HG02798 (cell line): ENCODE measurements around the gene MANBA.

Experiments used
- ATAC-seq: cut with Tn5 transposase; IDR thresholded peaks from one replicate; pipeline ENCODE4 v1.9.1; 2021; ENCODE audit warnings: mild to moderate bottlenecking; ENCODE audit not compliant: unreplicated experiment, poor library complexity

The MANBA gene

DNA sequence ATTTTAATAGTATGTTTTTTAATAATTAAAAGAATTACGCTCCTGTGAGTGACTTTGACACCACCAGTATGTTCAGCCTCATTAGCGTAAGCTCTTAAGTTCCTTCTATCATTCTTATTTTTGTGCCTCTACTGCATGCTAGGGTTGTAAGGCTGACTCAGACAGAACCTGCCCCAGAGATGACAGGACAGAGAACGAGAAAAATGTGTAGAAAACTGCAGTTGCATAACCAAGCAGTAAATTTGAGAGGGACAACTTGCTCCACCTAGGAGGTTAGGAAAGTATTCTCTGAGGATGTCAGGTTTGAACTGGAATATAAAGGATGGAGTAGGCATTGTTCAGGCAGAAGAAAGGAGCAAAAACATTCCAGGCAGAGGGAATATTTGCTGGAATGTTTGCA lies 160.9 kb downstream of the MANBA start:
- no peak for ATAC-seq

DNA sequence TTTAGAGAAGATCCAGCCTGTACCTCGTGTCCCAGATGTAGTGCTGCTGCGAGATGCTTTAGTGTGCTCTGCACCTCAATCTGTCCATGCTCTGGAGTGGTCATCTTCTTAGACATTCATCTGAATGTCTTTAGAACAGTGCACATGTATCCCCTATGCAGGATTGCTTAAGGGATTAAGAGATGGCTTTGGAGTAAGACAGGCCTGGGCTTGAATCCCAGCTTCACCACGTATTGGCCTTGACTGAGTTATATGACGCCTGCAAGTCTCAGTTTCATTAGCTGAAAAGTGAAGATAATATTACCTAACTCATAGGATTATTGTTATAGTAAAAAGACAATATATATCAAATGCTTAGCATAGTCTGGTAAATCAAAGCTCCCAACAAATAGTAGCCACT lies 161.3 kb downstream of the MANBA start:
- ATAC-seq = peak; percentile 17

DNA sequence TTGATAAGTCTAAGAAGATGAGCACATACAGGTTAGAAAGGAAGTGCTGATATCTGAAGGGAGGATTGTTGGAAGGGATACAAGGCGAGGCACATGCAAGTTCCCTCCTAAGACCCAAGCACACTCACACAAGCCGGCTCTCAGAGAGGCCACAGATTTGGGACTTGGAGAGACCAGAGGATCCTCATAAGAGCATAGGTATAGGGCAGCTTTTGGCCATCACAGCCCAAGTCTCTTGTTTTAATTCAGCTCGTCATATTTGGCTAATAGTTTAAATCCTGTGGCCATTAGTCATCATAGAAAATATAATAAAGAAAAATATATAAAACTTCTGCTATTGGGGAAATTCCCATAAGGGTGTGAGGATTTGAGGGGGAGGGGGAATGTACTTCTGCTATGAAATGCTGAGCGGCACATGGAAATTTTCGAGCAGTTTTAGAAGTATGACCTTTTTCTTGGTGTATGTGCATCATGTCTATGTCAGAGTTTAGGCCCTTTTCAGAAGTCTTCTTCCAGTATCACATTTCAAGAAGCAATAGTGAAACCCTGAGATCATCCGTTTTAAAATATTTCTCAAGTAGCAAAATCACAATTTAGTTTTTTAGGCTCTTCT lies 161.9 kb downstream of the MANBA start:
- ATAC-seq = peak; percentile 40

DNA sequence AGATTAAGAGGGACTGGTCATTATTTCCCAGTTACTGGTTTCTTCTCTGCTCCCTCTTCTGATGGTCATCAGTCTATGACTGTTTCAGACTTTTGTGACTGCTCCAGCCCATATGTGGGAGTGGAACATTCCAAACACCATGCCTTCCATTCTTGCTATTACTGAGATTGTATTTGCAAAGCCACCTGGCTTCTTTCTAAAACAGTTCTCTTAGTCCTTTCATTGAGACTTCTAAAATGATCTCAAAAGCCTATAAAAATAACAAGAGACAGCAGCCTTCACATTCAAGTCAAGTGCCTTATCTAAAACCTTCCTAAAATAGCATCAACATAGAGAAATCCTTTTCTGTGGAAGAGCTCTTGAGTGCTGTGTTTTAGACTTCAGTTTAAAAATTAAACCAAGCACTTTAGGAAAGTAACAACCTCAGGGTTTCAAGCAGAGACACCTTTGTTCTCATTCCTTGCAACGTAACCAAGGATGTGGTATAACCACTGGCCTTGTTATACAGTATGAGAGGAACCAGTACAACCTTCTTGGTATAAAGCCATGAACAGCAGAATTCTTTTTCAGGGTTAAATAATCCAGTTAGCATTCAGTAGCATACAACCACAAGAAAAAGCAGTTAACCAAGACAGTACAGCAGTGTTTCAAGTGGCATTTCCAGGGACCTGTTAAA lies 162.5 kb downstream of the MANBA start:
- peak; percentile 79 for ATAC-seq

DNA sequence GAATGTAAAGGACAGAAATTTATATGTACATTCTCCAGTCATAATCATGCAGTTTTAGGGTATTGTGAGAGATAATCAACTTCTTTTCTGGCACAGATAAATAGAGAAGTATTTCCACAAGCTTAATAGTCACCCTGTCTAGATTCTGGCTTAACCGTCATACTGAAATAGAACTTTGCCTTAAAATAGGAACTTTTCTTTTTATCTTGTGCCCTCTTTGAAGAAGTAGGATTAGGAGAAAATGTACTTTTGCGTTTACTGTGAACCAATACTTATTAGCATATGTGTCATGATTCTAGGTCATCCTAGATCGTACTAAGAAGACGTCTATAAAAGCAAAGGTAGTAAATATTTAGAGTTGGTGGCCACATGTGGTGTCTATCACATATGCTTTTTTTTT lies 164.2 kb downstream of the MANBA start:
- ATAC-seq = no peak

DNA sequence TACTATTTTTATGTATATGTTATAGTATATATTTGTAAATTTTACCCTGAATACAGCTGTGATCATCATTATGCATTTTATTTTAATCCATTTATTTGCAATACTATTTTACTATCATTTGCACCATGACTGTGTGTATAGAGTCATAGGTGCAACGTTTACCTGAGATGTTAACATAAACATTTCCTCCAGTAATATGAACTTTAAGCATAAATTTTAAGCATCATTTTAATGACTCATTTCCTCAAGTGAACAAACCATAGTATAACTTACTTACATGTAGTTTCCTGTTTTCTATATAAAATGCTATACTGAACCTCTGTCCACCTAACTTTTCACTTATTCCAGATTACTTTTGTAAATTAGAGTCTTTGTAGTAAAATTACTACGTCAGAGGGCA lies 166.8 kb downstream of the MANBA start:
- ATAC-seq = no peak

DNA sequence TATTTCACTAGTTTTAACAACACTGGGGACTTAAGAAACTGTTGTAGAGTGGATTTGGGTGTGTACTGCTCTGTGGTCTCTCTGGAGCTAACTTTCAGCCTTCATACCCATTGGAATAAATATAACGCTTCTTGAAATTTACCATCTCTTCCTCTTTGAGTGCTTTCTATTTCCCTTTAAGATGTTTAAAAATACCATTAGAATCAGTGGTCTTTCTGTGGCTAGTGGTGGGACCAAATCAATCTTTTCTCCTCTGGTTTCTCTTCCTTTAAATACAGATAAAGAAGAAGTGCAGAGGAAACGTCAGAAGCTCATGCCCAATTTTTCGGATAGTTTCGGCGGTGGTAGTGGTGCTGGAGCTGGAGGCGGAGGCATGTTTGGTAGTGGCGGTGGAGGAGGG lies 167.6 kb downstream of the MANBA start:
- ATAC-seq = no peak

DNA sequence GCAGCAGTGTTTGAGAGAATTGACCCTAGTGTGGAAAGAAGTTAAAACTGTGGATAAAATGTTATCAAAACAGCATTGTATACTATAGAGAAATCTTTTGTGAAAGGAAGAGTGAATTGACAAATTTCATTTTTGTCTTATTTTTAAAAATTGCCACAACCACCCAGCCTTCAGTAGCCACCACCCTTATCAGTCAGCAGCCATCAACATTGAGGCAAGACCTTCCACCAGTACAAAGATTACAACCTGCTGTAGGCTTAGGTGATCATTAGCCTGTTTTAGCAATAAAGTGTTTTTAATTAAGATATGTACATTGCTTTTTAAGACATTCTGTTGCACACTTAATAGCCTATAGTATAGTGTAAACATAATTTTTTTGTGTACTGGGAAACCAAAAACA lies 168.5 kb downstream of the MANBA start:
- ATAC-seq = no peak

DNA sequence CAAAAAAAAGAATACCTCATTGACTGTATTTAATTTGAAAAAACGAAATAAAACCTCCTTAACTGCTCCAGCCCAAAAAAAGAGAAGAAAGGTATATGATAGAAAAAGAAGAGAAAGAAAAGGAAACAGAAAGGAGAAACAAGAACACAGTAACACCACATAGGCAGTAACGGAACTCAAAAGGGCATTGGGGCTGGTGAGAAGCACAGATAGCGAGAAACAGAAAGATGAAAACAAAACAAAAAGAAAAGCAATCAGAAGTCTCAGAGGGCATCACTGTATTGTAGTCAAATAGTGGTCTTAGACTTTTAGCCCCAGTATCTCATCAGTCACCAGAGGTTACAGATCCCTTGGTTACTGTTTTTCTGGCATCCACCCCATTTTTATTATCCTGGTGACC lies 171.0 kb downstream of the MANBA start:
- ATAC-seq = no peak

DNA sequence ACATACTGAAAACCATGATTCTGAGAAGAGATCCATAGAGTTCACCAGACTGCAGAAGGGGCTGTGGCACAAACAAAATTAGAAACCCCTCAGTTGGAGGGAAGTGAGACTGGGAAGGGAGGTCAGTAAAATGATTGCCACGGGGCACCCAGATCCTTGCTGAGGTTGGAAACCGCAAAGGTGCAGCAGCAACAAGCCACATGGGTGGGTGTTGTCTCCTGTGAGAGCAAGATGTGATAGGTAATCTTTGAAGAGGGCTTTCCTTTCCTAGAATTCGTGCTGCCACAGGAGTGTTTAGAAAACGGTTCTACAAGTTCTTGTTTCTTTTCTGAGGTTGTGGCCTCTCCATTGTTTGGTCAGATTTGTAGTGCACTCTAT lies 174.1 kb downstream of the MANBA start:
- peak; percentile 35 for ATAC-seq

DNA sequence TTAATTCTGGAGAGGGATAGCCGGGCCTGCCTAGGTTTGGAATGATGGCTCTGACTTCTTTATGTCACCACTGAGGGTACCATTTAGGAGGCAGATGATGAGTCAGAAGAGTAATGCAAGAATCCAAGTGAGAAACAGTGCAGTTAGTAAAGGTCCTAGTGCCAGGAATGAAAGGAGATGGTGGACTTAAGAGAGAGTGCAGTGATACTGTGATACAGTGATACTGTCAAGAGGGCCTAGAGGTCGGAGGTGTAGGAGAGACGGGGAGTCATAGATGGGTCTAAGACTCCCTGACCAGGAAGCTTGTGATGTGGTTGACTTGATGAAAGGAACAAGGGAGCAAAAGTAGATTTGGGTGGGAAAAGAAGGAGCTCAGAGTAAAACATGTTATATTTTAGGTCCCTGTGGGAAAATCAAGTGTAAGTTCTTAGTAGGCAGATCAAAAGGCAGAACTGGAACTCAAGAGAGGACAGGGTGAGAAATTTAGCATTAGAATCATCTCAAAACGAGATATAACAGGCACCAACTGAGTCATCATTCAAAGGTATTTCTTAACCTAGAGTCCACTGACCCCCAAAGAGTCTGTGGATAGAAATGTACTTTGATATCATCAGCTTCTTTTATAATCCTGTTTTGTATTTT lies 174.6 kb downstream of the MANBA start:
- peak; percentile 51 for ATAC-seq

DNA sequence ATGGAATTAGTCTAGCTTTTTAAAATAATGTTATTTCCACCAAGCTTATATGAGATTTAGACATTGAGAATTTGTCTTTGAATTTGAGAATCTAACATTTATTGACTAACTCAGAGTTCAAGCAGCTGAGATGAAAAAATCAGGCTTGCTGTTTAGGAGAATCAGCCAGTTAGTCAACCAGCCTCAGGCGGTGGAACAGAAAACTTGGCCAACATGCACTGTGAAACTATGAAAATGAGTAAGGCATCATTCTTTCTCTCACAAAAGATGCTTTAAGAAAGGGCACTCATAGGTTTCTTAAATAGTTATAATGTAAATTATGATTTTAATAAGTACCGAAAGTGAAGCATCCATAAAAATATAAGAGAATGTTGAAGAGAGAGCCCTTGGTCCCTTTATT lies 175.4 kb downstream of the MANBA start:
- peak; percentile 63 for ATAC-seq

DNA sequence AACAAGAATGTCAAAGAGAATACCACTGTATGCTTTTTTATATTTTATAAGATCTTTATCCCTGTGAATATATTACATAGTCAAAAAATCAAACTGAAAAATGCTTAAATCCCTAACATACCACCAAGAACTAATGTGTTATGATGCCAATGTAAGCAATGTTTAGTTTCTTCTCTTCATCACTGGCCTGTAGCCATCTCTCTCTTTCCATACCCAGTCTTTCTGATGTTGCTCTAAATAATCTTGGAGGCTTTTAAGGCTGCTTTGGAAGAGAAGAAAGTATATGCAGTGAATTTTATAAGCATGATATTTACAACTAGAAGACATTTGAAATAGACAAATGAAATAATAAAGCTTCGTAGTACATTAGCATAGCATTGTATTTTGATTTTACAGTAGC lies 176.7 kb downstream of the MANBA start:
- no peak for ATAC-seq
